HUES6 (cell line): ENCODE data around the gene PDIA2.

ENCODE experiments used
- H3K27ac ChIP-seq: 2 replicates; pipeline ENCODE4 v1.7.0; 2013; ENCODE audit warnings: low read depth, mild to moderate bottlenecking, low read length, inconsistent platforms
- H3K27me3 ChIP-seq: 2 replicates; pipeline ENCODE4 v1.6.1; 2013; ENCODE audit warnings: low read length; ENCODE audit not compliant: control insufficient read depth, insufficient read depth
- H3K36me3 ChIP-seq: 2 replicates; pipeline ENCODE4 v1.6.1; 2013; ENCODE audit warnings: low read length; ENCODE audit not compliant: control insufficient read depth, insufficient read depth
- H3K4me1 ChIP-seq: 2 replicates; pipeline ENCODE4 v1.6.1; 2013; ENCODE audit warnings: low read length; ENCODE audit not compliant: control insufficient read depth, insufficient read depth
- H3K4me3 ChIP-seq: 2 replicates; pipeline ENCODE4 v1.5.1; 2013; ENCODE audit warnings: low read depth, low read length
- H3K9ac ChIP-seq: one replicate; pipeline ENCODE4 v1.6.1; 2013; ENCODE audit warnings: mild to moderate bottlenecking, low read length
- H3K9me3 ChIP-seq: 2 replicates; pipeline ENCODE4 v1.6.1; 2013; ENCODE audit warnings: low read depth, low read length; ENCODE audit not compliant: control insufficient read depth, insufficient read depth

Gene PDIA2

GRCh38 chr16:303760-304505 lies 21.0 kb downstream of the PDIA2 start:
- H3K9me3 ChIP-seq = no peaks in the 10 kb centered on the region
- no peak overlapping the region for H3K27ac ChIP-seq
- no peak overlapping the region for H3K4me3 ChIP-seq
- no peaks in the 10 kb centered on the region for H3K27me3 ChIP-seq
- H3K36me3 ChIP-seq = peaks cover 59% of the 10 kb centered on the region
- H3K4me1 ChIP-seq = no peaks in the 10 kb centered on the region
- H3K9ac ChIP-seq = no peak overlapping the region

GRCh38 chr16:305916-306626 lies 23.1 kb downstream of the PDIA2 start:
- no peak overlapping the region for H3K9ac ChIP-seq
- peaks cover 68% of the 10 kb centered on the region for H3K36me3 ChIP-seq
- H3K4me1 ChIP-seq = no peaks in the 10 kb centered on the region
- H3K27me3 ChIP-seq = no peaks in the 10 kb centered on the region
- H3K9me3 ChIP-seq = no peaks in the 10 kb centered on the region
- no peak overlapping the region for H3K4me3 ChIP-seq
- H3K27ac ChIP-seq = no peak overlapping the region

GRCh38 chr16:306911-307370 lies 24.0 kb downstream of the PDIA2 start:
- H3K9me3 ChIP-seq = no peaks in the 10 kb centered on the region
- peaks cover 67% of the 10 kb centered on the region for H3K36me3 ChIP-seq
- no peak overlapping the region for H3K9ac ChIP-seq
- no peaks in the 10 kb centered on the region for H3K4me1 ChIP-seq
- H3K27me3 ChIP-seq = no peaks in the 10 kb centered on the region
- H3K27ac ChIP-seq = no peak overlapping the region
- H3K4me3 ChIP-seq = no peak overlapping the region

- peaks cover 67% of the 10 kb centered on the region for H3K36me3 ChIP-seq
- H3K9me3 ChIP-seq = no peaks in the 10 kb centered on the region
- H3K27ac ChIP-seq = no peak overlapping the region
- no peak overlapping the region for H3K4me3 ChIP-seq
- no peaks in the 10 kb centered on the region for H3K4me1 ChIP-seq
- no peaks in the 10 kb centered on the region for H3K27me3 ChIP-seq
- H3K9ac ChIP-seq = no peak overlapping the region
Observed at GRCh38 chr16:307691-308312, 24.8 kb downstream of the PDIA2 start.

GRCh38 chr16:309476-309875 lies 26.5 kb downstream of the PDIA2 start:
- Histone ChIP-seq H3K9ac (no peak overlapping the region), H3K4me1 (no peaks in the 10 kb centered on the region), H3K4me3 (no peak overlapping the region), H3K27me3 (no peaks in the 10 kb centered on the region), H3K9me3 (no peaks in the 10 kb centered on the region), H3K27ac (no peak overlapping the region), H3K36me3 (peaks cover 73% of the 10 kb centered on the region)

- Histone ChIP-seq H3K9me3 (no peaks in the 10 kb centered on the region), H3K9ac (no peak overlapping the region), H3K27ac (no peak overlapping the region), H3K4me3 (no peak overlapping the region), H3K36me3 (peaks cover 66% of the 10 kb centered on the region), H3K4me1 (no peaks in the 10 kb centered on the region), H3K27me3 (no peaks in the 10 kb centered on the region)
Observed at GRCh38 chr16:311725-312124, 28.8 kb downstream of the PDIA2 start.

GRCh38 chr16:314351-314750 lies 31.4 kb downstream of the PDIA2 start:
- Histone ChIP-seq H3K27ac (no peak overlapping the region), H3K9ac (no peak overlapping the region), H3K36me3 (peaks cover 62% of the 10 kb centered on the region), H3K4me1 (peaks cover 8% of the 10 kb centered on the region; the same call in 1 of the 2 replicates), H3K9me3 (no peaks in the 10 kb centered on the region), H3K4me3 (no peak overlapping the region), H3K27me3 (no peaks in the 10 kb centered on the region)

GRCh38 chr16:314795-315299 lies 31.9 kb downstream of the PDIA2 start:
- no peak overlapping the region for H3K9ac ChIP-seq
- H3K4me1 ChIP-seq = peaks cover 8% of the 10 kb centered on the region; the same call in 1 of the 2 replicates
- no peaks in the 10 kb centered on the region for H3K27me3 ChIP-seq
- H3K36me3 ChIP-seq = peaks cover 63% of the 10 kb centered on the region
- H3K27ac ChIP-seq = no peak overlapping the region
- no peak overlapping the region for H3K4me3 ChIP-seq
- no peaks in the 10 kb centered on the region for H3K9me3 ChIP-seq

- no peak overlapping the region for H3K9ac ChIP-seq
- H3K4me1 ChIP-seq = peaks cover 8% of the 10 kb centered on the region; the same call in 1 of the 2 replicates
- H3K36me3 ChIP-seq = peaks cover 55% of the 10 kb centered on the region
- no peak overlapping the region for H3K4me3 ChIP-seq
- H3K27ac ChIP-seq = no peak overlapping the region
- H3K27me3 ChIP-seq = no peaks in the 10 kb centered on the region
- no peaks in the 10 kb centered on the region for H3K9me3 ChIP-seq
Observed at GRCh38 chr16:316741-317464, 33.9 kb downstream of the PDIA2 start.

- Histone ChIP-seq H3K4me3 (no peak overlapping the region), H3K27ac (no peak overlapping the region), H3K9me3 (no peaks in the 10 kb centered on the region), H3K9ac (no peak overlapping the region), H3K4me1 (peaks cover 8% of the 10 kb centered on the region; the same call in 1 of the 2 replicates), H3K27me3 (no peaks in the 10 kb centered on the region), H3K36me3 (peaks cover 50% of the 10 kb centered on the region)
Observed at GRCh38 chr16:317583-317982, 34.6 kb downstream of the PDIA2 start.
